HepG2 (cell line): ENCODE data around the gene RAB6B.

Experiments used
- CBFB ChIP-seq: sonication (generic); formaldehyde crosslinking; IDR thresholded peaks from 2 replicates; pipeline ENCODE4 v1.4.0; 2020; ENCODE audit warnings: missing genetic modification reagents
- CTCF ChIP-seq: sonication (generic); formaldehyde crosslinking; IDR thresholded peaks from 2 replicates; pipeline ENCODE4 v1.5.0; 2020; ENCODE audit warnings: mild to moderate bottlenecking, missing genetic modification reagents, moderate library complexity
- ERF ChIP-seq: IDR thresholded peaks from 2 replicates; pipeline ENCODE4 v1.6.1; 2018; ENCODE audit warnings: missing biosample characterization, missing genetic modification reagents
- KDM1A ChIP-seq: IDR thresholded peaks from 2 replicates; pipeline ENCODE4 v1.6.1; 2016; ENCODE audit warnings: missing compliant biosample characterization
- MAX ChIP-seq: IDR thresholded peaks from 2 replicates; pipeline ENCODE4 v1.6.1; 2012; ENCODE audit warnings: inconsistent platforms
- NFYB ChIP-seq: sonication (generic); formaldehyde crosslinking; IDR thresholded peaks from 2 replicates; pipeline ENCODE4 v1.4.0; 2020; ENCODE audit warnings: missing genetic modification reagents
- POLR2A ChIP-seq, 2 experiments: IDR thresholded peaks; 2 replicates each; pipeline ENCODE4 v1.6.1; 2011; ENCODE audit warnings: low read depth in 2 of 2, low read length in 2 of 2, mild to moderate bottlenecking in 1 of 2, moderate library complexity in 1 of 2; ENCODE audit not compliant: insufficient read depth in 1 of 2
- ZFP90 ChIP-seq: sonication (generic); formaldehyde crosslinking; IDR thresholded peaks from 2 replicates; pipeline ENCODE4 v1.8.0; 2022; ENCODE audit warnings: missing genetic modification reagents, mild to moderate bottlenecking, inconsistent platforms, borderline replicate concordance
- ZNF124 ChIP-seq: sonication (generic); formaldehyde crosslinking; IDR thresholded peaks from 2 replicates; pipeline ENCODE4 v1.4.0; 2020; ENCODE audit warnings: missing genetic modification reagents
- ZNF576 ChIP-seq: sonication (generic); formaldehyde crosslinking; IDR thresholded peaks from 2 replicates; pipeline ENCODE4 v1.4.0; 2020; ENCODE audit warnings: mild to moderate bottlenecking, missing genetic modification reagents

GRCh38 chr3:133833267-133833666, 62.4 kb downstream of the RAB6B start:
- TF ChIP-seq KDM1A, result no peak
- TF ChIP-seq CBFB, result no peak
- TF ChIP-seq CTCF (CRISPR knock-in tag), result no peak
- no peak for TF ChIP-seq ZNF124 (CRISPR knock-in tag)
- TF ChIP-seq NFYB (CRISPR knock-in tag), result no peak
- no peak for TF ChIP-seq POLR2A (IDR thresholded peaks at IDR 0.05; ENCODE audit: insufficient read depth in 1 of 2, low read depth in 2 of 2, low read length in 2 of 2)
- TF ChIP-seq MAX, result no peak
- TF ChIP-seq ZNF576 (CRISPR knock-in tag), result no peak
- TF ChIP-seq ZFP90 (CRISPR knock-in tag), result no peak
- TF ChIP-seq ERF (CRISPR knock-in tag), result no peak
